ENCODE measurements around the gene ITGA11. TPM values are rescaled to one million over a fixed set of nuclear protein-coding genes. Genes with fewer than 3 reads are reported as not detected.

ITGA11 gene
- total RNA-seq, 2 experiments from 2014 or later, result under 0.01 TPM; not detected in 1

DNA sequence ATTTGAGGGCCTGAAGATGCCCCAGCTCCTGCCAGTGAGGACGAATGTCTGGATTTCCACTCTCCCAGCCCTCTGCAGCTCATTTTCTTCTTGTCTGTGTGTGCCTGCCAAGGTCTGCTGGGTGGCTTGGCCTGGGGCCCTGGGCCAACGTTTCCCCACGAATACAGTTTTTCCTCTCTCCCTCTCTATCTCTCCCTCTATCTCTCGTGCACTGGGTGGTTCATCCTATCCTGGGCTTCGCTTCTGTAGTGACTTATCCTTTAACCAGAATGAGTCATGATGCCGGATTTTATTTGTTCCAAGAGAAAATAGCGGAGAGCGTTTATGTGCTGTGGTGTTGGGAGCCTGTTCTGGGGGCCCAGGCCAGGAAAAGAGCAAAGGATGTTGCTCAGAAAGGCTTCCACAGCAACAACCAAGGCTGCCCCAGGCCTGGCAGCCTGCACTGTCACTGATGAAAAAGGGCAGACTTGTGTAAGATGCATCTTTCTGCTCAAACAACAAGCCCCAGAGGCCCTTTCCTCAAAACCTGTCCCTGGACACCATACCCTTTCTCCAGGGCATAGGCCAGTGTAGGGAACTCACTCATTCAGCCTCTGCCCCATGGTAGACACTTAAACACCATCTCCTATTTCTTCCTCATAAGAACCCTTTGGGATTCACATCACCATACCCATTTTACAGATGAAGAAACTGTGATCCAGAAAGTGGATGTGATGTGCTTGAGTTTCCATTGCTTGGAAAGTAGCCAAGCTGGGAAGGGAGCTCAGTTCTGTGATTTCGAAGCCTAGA lies 47.3 kb downstream of the ITGA11 start:
- H3K4me3 ChIP-seq (ENCODE audit: low read depth, low read length, poor library complexity, severe bottlenecking), result no peak overlapping the region
- no peaks in the 10 kb centered on the region for H3K79me2 ChIP-seq (ENCODE audit: insufficient read depth, low read depth, low read length)
- CTCF ChIA-PET (ENCODE audit: unreplicated experiment), result no interaction called here
- intact Hi-C loops (cut with micrococcal nuclease; ENCODE audit: unreplicated experiment), result loop anchor here (5.0 kb wide), 1 partner anchor 132 kb away; no protein-coding TSS in a partner anchor
- H3K4me2 ChIP-seq (ENCODE audit: low read length), result no peak overlapping the region
- POLR2A ChIA-PET, result interaction anchor here (0.7 kb wide), 1 partner anchor 865 kb away, joined by 3 read pairs; no protein-coding TSS in a partner anchor
- peaks cover 4% of the 10 kb centered on the region for H3K4me1 ChIP-seq (ENCODE audit: insufficient read depth, low read length, poor library complexity, severe bottlenecking)
- H3K9me3 ChIP-seq (ENCODE audit: low read length), result peaks cover 7% of the 10 kb centered on the region; the same call in 1 of the 2 replicates
- no peaks in the 10 kb centered on the region for H3K9me2 ChIP-seq (ENCODE audit: insufficient read depth, low read length)
- no peaks in the 10 kb centered on the region for H4K20me1 ChIP-seq (ENCODE audit: insufficient read depth, low read length)
- TF ChIP-seq CTCF (conservative IDR thresholded peaks at IDR 0.05; ENCODE audit: low read length), result no peak
- no peak for TF ChIP-seq EZH2phosphoT487 (IDR thresholded peaks at IDR 0.05; ENCODE audit: borderline replicate concordance, low read depth, low read length)
- no peak overlapping the region for H2AFZ ChIP-seq (ENCODE audit: low read length)
- H3K27ac ChIP-seq (ENCODE audit: low read depth, low read length, poor library complexity, severe bottlenecking), result no peak overlapping the region
- DNase-seq (ENCODE audit: low spot score), result no peak
- no peaks in the 10 kb centered on the region for H3K36me3 ChIP-seq (ENCODE audit: insufficient read depth, low read length)
- BruUV-seq (replicated peaks), result no TSS peak

DNA sequence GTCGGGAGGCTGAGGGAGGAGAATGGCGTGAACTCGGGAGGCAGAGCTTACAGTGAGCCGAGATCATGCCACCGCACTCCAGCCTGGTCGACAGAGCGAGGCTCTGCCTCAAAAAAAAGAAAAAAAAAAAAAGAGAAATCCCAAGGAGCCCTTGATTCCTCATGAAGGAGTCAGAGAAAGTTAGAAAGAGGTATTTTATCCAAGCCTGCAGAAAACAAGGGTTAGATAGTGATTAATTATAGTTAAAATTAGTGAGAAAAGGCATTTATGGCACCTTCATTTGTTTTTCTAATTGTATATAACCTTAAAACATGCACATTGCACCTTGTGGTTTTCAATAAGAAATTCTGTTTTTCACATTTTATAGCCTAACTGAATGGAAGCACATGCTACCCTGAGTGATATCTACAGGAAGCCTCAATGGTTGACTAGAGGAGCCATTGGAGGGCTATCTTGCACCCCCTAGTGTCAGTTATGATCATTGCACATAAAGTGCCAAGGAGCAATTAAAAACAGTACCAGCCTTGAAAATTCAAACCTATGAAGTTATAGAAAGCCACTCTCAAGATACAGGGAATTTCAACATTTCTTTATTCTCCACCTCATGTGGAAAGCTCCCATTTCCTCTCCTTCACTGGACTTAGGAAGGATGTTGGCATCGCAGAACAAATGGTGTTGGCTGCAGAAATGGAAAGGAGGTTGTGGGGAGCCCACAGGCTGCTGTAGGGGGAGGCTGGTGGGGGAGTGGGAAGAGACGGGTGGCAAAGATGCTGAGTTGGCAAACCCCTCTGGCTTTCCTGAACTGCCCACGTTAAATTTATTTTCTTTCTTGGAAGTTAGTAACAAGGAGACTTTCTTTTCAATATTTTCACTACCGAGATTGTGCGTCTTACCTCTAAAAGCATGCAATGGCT lies 48.5 kb downstream of the ITGA11 start:
- CTCF ChIA-PET (ENCODE audit: unreplicated experiment), result no interaction called here
- POLR2A ChIA-PET, result interaction anchor here (0.5 kb wide), 1 partner anchor 130 kb away, joined by 3 read pairs; no protein-coding TSS in a partner anchor
- H3K27ac ChIP-seq (ENCODE audit: low read depth, low read length, poor library complexity, severe bottlenecking), result no peak overlapping the region
- H3K4me2 ChIP-seq (ENCODE audit: low read length), result no peak overlapping the region
- peaks cover 10% of the 10 kb centered on the region for H3K4me1 ChIP-seq (ENCODE audit: insufficient read depth, low read length, poor library complexity, severe bottlenecking)
- no peak overlapping the region for H2AFZ ChIP-seq (ENCODE audit: low read length)
- peak; percentile 63 for DNase-seq (ENCODE audit: low spot score)
- H3K9me3 ChIP-seq (ENCODE audit: low read length), result peaks cover 7% of the 10 kb centered on the region; the same call in 1 of the 2 replicates
- no TSS peak for BruUV-seq (replicated peaks)
- peak; percentile 90 for TF ChIP-seq CTCF (conservative IDR thresholded peaks at IDR 0.05; ENCODE audit: low read length)
- no peak for TF ChIP-seq EZH2phosphoT487 (IDR thresholded peaks at IDR 0.05; ENCODE audit: borderline replicate concordance, low read depth, low read length)
- no peaks in the 10 kb centered on the region for H3K9me2 ChIP-seq (ENCODE audit: insufficient read depth, low read length)
- intact Hi-C loops (cut with micrococcal nuclease; ENCODE audit: unreplicated experiment), result loop anchor here (1.0 to 5.0 kb wide), 2 partner anchors 77 to 131 kb away; no protein-coding TSS in a partner anchor
- H4K20me1 ChIP-seq (ENCODE audit: insufficient read depth, low read length), result no peaks in the 10 kb centered on the region
- no peak overlapping the region for H3K4me3 ChIP-seq (ENCODE audit: low read depth, low read length, poor library complexity, severe bottlenecking)
- no peaks in the 10 kb centered on the region for H3K79me2 ChIP-seq (ENCODE audit: insufficient read depth, low read depth, low read length)
- H3K36me3 ChIP-seq (ENCODE audit: insufficient read depth, low read length), result no peaks in the 10 kb centered on the region
